ENCODE results near the gene DKK1. TPM values are rescaled to one million over a fixed set of nuclear protein-coding genes. Genes with fewer than 3 reads are reported as not detected.

DKK1 gene
- total RNA-seq, 2 experiments from 2014 or later, result not detected

GRCh38 chr10:52276986-52277385 lies 37.1 kb upstream of the DKK1 start:
- DNase-seq (no peak), ATAC-seq (ENCODE audit: poor library complexity) (no peak)
- Mint-ChIP-seq H3K36me3 (ENCODE audit: low read depth) (no peaks in the 10 kb centered on the region), H3K4me3 (no peak overlapping the region), H3K27me3 (no peaks in the 10 kb centered on the region), H3K9me3 (peaks cover 4% of the 10 kb centered on the region), H3K27ac (no peak overlapping the region), H3K4me1 (ENCODE audit: low read depth) (no peaks in the 10 kb centered on the region)
- POLR2A ChIA-PET, result no interaction called here
- CTCF ChIA-PET, result no interaction called here
- Histone ChIP-seq H3K4me3 (ENCODE audit: low read length) (no peak overlapping the region), H3K27ac (ENCODE audit: low read depth in 1 of 2, low read length in 2 of 2) (no peak overlapping the region), H3K36me3 (ENCODE audit: insufficient read depth, low read length) (no peaks in the 10 kb centered on the region), H3K4me1 (ENCODE audit: insufficient read depth, low read length) (no peaks in the 10 kb centered on the region), H3K9me3 (ENCODE audit: control insufficient read depth in 1 of 2, insufficient read depth in 1 of 2, low read length in 2 of 2) (no peaks in the 10 kb centered on the region), H3K27me3 (ENCODE audit: control insufficient read depth in 1 of 2, insufficient read depth in 2 of 2, low read length in 2 of 2) (no peaks in the 10 kb centered on the region)
- TF ChIP-seq CTCF (IDR thresholded peaks at IDR 0.05), result no peak
- intact Hi-C loops (cut with DNase I, micrococcal nuclease), result no loop called here

- H3K4me1 Mint-ChIP-seq (ENCODE audit: low read depth), result no peaks in the 10 kb centered on the region
- Histone ChIP-seq H3K27ac (ENCODE audit: low read depth in 1 of 2, low read length in 2 of 2) (no peak overlapping the region), H3K27me3 (ENCODE audit: control insufficient read depth in 1 of 2, insufficient read depth in 2 of 2, low read length in 2 of 2) (no peaks in the 10 kb centered on the region), H3K4me3 (ENCODE audit: low read length) (no peak overlapping the region), H3K36me3 (ENCODE audit: insufficient read depth, low read length) (no peaks in the 10 kb centered on the region), H3K4me1 (ENCODE audit: insufficient read depth, low read length) (no peaks in the 10 kb centered on the region), H3K9me3 (ENCODE audit: control insufficient read depth in 1 of 2, insufficient read depth in 1 of 2, low read length in 2 of 2) (no peaks in the 10 kb centered on the region)
- ChIA-PET CTCF (no interaction called here), POLR2A (no interaction called here)
- no peak for TF ChIP-seq CTCF (IDR thresholded peaks at IDR 0.05)
- H3K36me3 Mint-ChIP-seq (ENCODE audit: low read depth), result no peaks in the 10 kb centered on the region
- no peak overlapping the region for H3K4me3 Mint-ChIP-seq
- no peak overlapping the region for H3K27ac Mint-ChIP-seq
- intact Hi-C loops (cut with DNase I, micrococcal nuclease), result no loop called here
- no peak for DNase-seq
- peaks cover 4% of the 10 kb centered on the region for H3K9me3 Mint-ChIP-seq
- H3K27me3 Mint-ChIP-seq, result no peaks in the 10 kb centered on the region
- ATAC-seq (ENCODE audit: poor library complexity), result no peak
Observed at GRCh38 chr10:52279546-52279945, 34.5 kb upstream of the DKK1 start.

- TF ChIP-seq CTCF (IDR thresholded peaks at IDR 0.05), result no peak
- H3K27me3 Mint-ChIP-seq, result no peaks in the 10 kb centered on the region
Observed at GRCh38 chr10:52280051-52280450, 34.0 kb upstream of the DKK1 start.

More at GRCh38 chr10:52280051-52280450, 34.0 kb upstream of the DKK1 start:
- intact Hi-C loops (cut with DNase I, micrococcal nuclease), result no loop called here
- peaks cover 4% of the 10 kb centered on the region for H3K9me3 Mint-ChIP-seq
- H3K4me3 Mint-ChIP-seq, result no peak overlapping the region
- H3K27ac ChIP-seq (ENCODE audit: low read depth in 1 of 2, low read length in 2 of 2), result no peak overlapping the region
- no peaks in the 10 kb centered on the region for H3K36me3 ChIP-seq (ENCODE audit: insufficient read depth, low read length)
- no peak overlapping the region for H3K27ac Mint-ChIP-seq
- H3K4me1 Mint-ChIP-seq (ENCODE audit: low read depth), result no peaks in the 10 kb centered on the region
- H3K4me1 ChIP-seq (ENCODE audit: insufficient read depth, low read length), result no peaks in the 10 kb centered on the region
- ChIA-PET CTCF (no interaction called here), POLR2A (no interaction called here)
- DNase-seq (no peak), ATAC-seq (ENCODE audit: poor library complexity) (no peak)
- H3K9me3 ChIP-seq (ENCODE audit: control insufficient read depth in 1 of 2, insufficient read depth in 1 of 2, low read length in 2 of 2), result no peaks in the 10 kb centered on the region
- H3K27me3 ChIP-seq (ENCODE audit: control insufficient read depth in 1 of 2, insufficient read depth in 2 of 2, low read length in 2 of 2), result no peaks in the 10 kb centered on the region
- H3K4me3 ChIP-seq (ENCODE audit: low read length), result no peak overlapping the region
- no peaks in the 10 kb centered on the region for H3K36me3 Mint-ChIP-seq (ENCODE audit: low read depth)

Data from CD4-positive, alpha-beta T cell (primary cell).